Testis (tissue), 2 donors: ENCODE results near the gene PSMA3.

ENCODE experiments used
- POLR2A ChIP-seq: fragments of 450-650 bp; IDR thresholded peaks from one replicate; pipeline ENCODE4 v1.6.1; 2017; ENCODE audit warnings: antibody characterized with exemption, mild to moderate bottlenecking, moderate library complexity
- TF ChIP-seq, protein P1 (sequence below), 3 experiments: fragments of 450-650 bp in 2 of 3; fragments of 200-600 bp in 1 of 3; sonication (generic) in 1 of 3; IDR thresholded peaks; one replicate each; pipeline ENCODE4 v1.5.1; 2016 to 2019; ENCODE audit warnings: antibody characterized with exemption in 3 of 3, mild to moderate bottlenecking in 2 of 3, moderate library complexity in 1 of 3

DNA sequence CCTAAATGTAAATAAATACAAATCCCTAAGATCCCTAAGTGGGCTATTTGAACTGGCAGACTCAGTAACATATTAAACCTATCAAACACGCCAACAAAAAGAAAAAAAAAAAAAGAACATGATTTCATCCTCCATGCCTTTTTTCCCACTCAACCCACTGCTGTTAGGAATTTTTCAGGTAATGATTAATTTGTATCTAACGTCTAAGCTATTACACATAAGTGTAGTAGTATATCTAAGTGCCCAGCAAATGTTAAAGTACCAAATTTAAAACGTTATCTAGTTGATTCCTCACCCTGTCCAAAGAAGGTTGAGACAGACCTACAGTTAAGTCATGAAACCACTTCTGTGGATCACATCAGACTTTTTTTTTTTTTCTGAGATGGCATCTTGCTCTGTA, 37.3 kb downstream of the PSMA3 start:
- TF ChIP-seq POLR2A, result no peak
- TF ChIP-seq, protein P1, sequence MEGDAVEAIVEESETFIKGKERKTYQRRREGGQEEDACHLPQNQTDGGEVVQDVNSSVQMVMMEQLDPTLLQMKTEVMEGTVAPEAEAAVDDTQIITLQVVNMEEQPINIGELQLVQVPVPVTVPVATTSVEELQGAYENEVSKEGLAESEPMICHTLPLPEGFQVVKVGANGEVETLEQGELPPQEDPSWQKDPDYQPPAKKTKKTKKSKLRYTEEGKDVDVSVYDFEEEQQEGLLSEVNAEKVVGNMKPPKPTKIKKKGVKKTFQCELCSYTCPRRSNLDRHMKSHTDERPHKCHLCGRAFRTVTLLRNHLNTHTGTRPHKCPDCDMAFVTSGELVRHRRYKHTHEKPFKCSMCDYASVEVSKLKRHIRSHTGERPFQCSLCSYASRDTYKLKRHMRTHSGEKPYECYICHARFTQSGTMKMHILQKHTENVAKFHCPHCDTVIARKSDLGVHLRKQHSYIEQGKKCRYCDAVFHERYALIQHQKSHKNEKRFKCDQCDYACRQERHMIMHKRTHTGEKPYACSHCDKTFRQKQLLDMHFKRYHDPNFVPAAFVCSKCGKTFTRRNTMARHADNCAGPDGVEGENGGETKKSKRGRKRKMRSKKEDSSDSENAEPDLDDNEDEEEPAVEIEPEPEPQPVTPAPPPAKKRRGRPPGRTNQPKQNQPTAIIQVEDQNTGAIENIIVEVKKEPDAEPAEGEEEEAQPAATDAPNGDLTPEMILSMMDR (IDR thresholded peaks at IDR 0.05), result no peak
